Testis (tissue), 2 donors: ENCODE results near the gene ZNF611.

ENCODE experiments used
- CTCF ChIP-seq, 3 experiments: fragments of 450-650 bp in 2 of 3; fragments of 200-600 bp in 1 of 3; sonication (generic) in 1 of 3; IDR thresholded peaks; one replicate each; pipeline ENCODE4 v1.5.1; 2016 to 2019; ENCODE audit warnings: antibody characterized with exemption in 3 of 3, mild to moderate bottlenecking in 2 of 3, moderate library complexity in 1 of 3
- POLR2A ChIP-seq: fragments of 450-650 bp; IDR thresholded peaks from one replicate; pipeline ENCODE4 v1.6.1; 2017; ENCODE audit warnings: antibody characterized with exemption, mild to moderate bottlenecking, moderate library complexity

- no peak for TF ChIP-seq CTCF (IDR thresholded peaks at IDR 0.05)
- TF ChIP-seq POLR2A, result no peak
Observed at GRCh38 chr19:52689843-52690368, 44.9 kb downstream of the ZNF611 start.
